Measurements from ENCODE around the gene TP63. TPM values are rescaled to one million over a fixed set of nuclear protein-coding genes. Genes with fewer than 3 reads are reported as not detected.
A peak's percentile ranks its signal among the peaks of the same experiment; 100 is the strongest.

Gene TP63
- polyA plus RNA-seq, 2 of the 4 experiments (the other 2 are of a cell fraction) = 1.5 to 5.4 TPM

- POLR2A ChIA-PET = interaction anchor here (2.0 kb wide), 1 partner anchor 10 kb away, joined by 4 read pairs; no protein-coding TSS in a partner anchor
- 0% methylated on average over 1 of the region's 1 CpG for WGBS (ENCODE audit: missing lambda C conversion rate)
- FAIRE-seq = no peak
- TF ChIP-seq ZSCAN20 (CRISPR knock-in tag; IDR thresholded peaks at IDR 0.05) (no peak), RARB (CRISPR knock-in tag; IDR thresholded peaks at IDR 0.05) (no peak), MAZ (IDR thresholded peaks at IDR 0.05; ENCODE audit: borderline replicate concordance, low read depth, low read length) (no peak), BHLHE40 (IDR thresholded peaks at IDR 0.05; ENCODE audit: low read depth, low read length) (no peak), RFX5 (IDR thresholded peaks at IDR 0.05) (no peak), ZFP36 (IDR thresholded peaks at IDR 0.05; ENCODE audit: borderline replicate concordance, partially characterized antibody) (no peak), CHD2 (IDR thresholded peaks at IDR 0.05; ENCODE audit: low read length, partially characterized antibody) (no peak), ZNF302 (CRISPR knock-in tag; IDR thresholded peaks at IDR 0.05) (no peak), CEBPB (IDR thresholded peaks at IDR 0.05) (peak; percentile 97 to 98), HDAC2 (IDR thresholded peaks at IDR 0.05) (no peak), PHF8 (IDR thresholded peaks at IDR 0.05; ENCODE audit: borderline replicate concordance, low read depth) (no peak), RCOR1 (IDR thresholded peaks at IDR 0.05; ENCODE audit: low read depth, low read length) (no peak), HEYL (CRISPR knock-in tag; IDR thresholded peaks at IDR 0.05) (no peak), PBX3 (IDR thresholded peaks at IDR 0.05) (no peak), JUN (IDR thresholded peaks at IDR 0.05) (peak in 1 of 2 experiments; percentile 36; a peak in 2 of 5 replicates), NPAS2 (CRISPR knock-in tag; IDR thresholded peaks at IDR 0.05; ENCODE audit: borderline replicate concordance) (no peak), EP300 (IDR thresholded peaks at IDR 0.05) (peak; percentile 47 to 57; a peak in 2 of 5 replicates), RAD21 (conservative IDR thresholded peaks at IDR 0.05 in 1 of 2, IDR thresholded peaks at IDR 0.05 in 1 of 2) (peak in 1 of 2 experiments; percentile 60; a peak in 3 of 5 replicates), MAFK (IDR thresholded peaks at IDR 0.05; ENCODE audit: partially characterized antibody) (no peak), MYC (IDR thresholded peaks at IDR 0.05; ENCODE audit: borderline replicate concordance, low read length) (no peak), TFCP2L1 (CRISPR knock-in tag; IDR thresholded peaks at IDR 0.05) (no peak), GATA3 (IDR thresholded peaks at IDR 0.05; ENCODE audit: borderline replicate concordance) (0 out of 2 replicates have a peak, but pooled peaks have one; percentile 39), ZC3H11A (IDR thresholded peaks at IDR 0.05) (no peak), FOSB (CRISPR knock-in tag; IDR thresholded peaks at IDR 0.05) (no peak), NFE2L2 (conservative IDR thresholded peaks at IDR 0.05; ENCODE audit: low read length) (no peak), TP53 (CRISPR knock-in tag; IDR thresholded peaks at IDR 0.05) (no peak), JUNB (IDR thresholded peaks at IDR 0.05) (peak; percentile 74)
- TF ChIP-seq, protein P1, sequence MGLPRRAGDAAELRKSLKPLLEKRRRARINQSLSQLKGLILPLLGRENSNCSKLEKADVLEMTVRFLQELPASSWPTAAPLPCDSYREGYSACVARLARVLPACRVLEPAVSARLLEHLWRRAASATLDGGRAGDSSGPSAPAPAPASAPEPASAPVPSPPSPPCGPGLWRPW (IDR thresholded peaks at IDR 0.05) = peak; percentile 94
- TF ChIP-seq, protein P2, sequence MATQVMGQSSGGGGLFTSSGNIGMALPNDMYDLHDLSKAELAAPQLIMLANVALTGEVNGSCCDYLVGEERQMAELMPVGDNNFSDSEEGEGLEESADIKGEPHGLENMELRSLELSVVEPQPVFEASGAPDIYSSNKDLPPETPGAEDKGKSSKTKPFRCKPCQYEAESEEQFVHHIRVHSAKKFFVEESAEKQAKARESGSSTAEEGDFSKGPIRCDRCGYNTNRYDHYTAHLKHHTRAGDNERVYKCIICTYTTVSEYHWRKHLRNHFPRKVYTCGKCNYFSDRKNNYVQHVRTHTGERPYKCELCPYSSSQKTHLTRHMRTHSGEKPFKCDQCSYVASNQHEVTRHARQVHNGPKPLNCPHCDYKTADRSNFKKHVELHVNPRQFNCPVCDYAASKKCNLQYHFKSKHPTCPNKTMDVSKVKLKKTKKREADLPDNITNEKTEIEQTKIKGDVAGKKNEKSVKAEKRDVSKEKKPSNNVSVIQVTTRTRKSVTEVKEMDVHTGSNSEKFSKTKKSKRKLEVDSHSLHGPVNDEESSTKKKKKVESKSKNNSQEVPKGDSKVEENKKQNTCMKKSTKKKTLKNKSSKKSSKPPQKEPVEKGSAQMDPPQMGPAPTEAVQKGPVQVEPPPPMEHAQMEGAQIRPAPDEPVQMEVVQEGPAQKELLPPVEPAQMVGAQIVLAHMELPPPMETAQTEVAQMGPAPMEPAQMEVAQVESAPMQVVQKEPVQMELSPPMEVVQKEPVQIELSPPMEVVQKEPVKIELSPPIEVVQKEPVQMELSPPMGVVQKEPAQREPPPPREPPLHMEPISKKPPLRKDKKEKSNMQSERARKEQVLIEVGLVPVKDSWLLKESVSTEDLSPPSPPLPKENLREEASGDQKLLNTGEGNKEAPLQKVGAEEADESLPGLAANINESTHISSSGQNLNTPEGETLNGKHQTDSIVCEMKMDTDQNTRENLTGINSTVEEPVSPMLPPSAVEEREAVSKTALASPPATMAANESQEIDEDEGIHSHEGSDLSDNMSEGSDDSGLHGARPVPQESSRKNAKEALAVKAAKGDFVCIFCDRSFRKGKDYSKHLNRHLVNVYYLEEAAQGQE (IDR thresholded peaks at IDR 0.05) = no peak
- TF ChIP-seq, protein P3, sequence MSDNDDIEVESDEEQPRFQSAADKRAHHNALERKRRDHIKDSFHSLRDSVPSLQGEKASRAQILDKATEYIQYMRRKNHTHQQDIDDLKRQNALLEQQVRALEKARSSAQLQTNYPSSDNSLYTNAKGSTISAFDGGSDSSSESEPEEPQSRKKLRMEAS (IDR thresholded peaks at IDR 0.05) = peak; percentile 47; the same call in 1 of the 2 replicates
- TF ChIP-seq, protein P4, sequence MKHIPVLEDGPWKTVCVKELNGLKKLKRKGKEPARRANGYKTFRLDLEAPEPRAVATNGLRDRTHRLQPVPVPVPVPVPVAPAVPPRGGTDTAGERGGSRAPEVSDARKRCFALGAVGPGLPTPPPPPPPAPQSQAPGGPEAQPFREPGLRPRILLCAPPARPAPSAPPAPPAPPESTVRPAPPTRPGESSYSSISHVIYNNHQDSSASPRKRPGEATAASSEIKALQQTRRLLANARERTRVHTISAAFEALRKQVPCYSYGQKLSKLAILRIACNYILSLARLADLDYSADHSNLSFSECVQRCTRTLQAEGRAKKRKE (CRISPR knock-in tag; IDR thresholded peaks at IDR 0.05; ENCODE audit: low read depth) = no peak
- TF ChIP-seq, protein P5, sequence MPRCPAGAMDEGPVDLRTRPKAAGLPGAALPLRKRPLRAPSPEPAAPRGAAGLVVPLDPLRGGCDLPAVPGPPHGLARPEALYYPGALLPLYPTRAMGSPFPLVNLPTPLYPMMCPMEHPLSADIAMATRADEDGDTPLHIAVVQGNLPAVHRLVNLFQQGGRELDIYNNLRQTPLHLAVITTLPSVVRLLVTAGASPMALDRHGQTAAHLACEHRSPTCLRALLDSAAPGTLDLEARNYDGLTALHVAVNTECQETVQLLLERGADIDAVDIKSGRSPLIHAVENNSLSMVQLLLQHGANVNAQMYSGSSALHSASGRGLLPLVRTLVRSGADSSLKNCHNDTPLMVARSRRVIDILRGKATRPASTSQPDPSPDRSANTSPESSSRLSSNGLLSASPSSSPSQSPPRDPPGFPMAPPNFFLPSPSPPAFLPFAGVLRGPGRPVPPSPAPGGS (IDR thresholded peaks at IDR 0.05) = peak; percentile 48; the same call in 1 of the 3 replicates
- TF ChIP-seq, protein P6, sequence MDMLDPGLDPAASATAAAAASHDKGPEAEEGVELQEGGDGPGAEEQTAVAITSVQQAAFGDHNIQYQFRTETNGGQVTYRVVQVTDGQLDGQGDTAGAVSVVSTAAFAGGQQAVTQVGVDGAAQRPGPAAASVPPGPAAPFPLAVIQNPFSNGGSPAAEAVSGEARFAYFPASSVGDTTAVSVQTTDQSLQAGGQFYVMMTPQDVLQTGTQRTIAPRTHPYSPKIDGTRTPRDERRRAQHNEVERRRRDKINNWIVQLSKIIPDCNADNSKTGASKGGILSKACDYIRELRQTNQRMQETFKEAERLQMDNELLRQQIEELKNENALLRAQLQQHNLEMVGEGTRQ (IDR thresholded peaks at IDR 0.05) = no peak
- TF ChIP-seq, protein P7, sequence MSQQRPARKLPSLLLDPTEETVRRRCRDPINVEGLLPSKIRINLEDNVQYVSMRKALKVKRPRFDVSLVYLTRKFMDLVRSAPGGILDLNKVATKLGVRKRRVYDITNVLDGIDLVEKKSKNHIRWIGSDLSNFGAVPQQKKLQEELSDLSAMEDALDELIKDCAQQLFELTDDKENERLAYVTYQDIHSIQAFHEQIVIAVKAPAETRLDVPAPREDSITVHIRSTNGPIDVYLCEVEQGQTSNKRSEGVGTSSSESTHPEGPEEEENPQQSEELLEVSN (IDR thresholded peaks at IDR 0.05; ENCODE audit: borderline replicate concordance, low read depth) = no peak
These were observed 33.1 kb downstream of the TP63 start for GRCh38 chr3:189664311-189664710.

More at GRCh38 chr3:189664311-189664710, 33.1 kb downstream of the TP63 start:
- peak overlapping the region; percentile 69 for H3K4me2 ChIP-seq
- no peaks in the 10 kb centered on the region for H3K9me3 ChIP-seq
- ATAC-seq (peak; percentile 87 to 94), DNase-seq (ENCODE audit: low read depth in 1 of 2, low spot score in 1 of 2) (peak; percentile 28 to 80)
- H3K4me1 ChIP-seq = peaks cover 24% of the 10 kb centered on the region
- no peak overlapping the region for H3K4me3 ChIP-seq
- CTCF ChIA-PET = interaction anchor here (0.7 to 1.2 kb wide), 2 partner anchors 10 to 284 kb away, joined by 3 to 4 read pairs; no protein-coding TSS in a partner anchor
- peak overlapping the region; percentile 66 to 82; a peak in 5 of 6 replicates for H3K27ac ChIP-seq

All from A549 (cell line).